ENCODE measurements around the gene TARS3.
"Not testable (repeated sequence)": the region's sequence is repeated elsewhere in the genome, so short reads cannot be mapped to it uniquely, and the experiment has no call there.

TARS3 gene

GRCh38 chr15:101662203-101662602 is 62.1 kb downstream of the TARS3 start:
- no peak for TF ChIP-seq JUND (IDR thresholded peaks at IDR 0.05; ENCODE audit: low read depth)
- DNase-seq (ENCODE audit: low read depth in 1 of 2, low spot score in 1 of 2) = no peak
- in situ Hi-C loops (cut with HindIII; ENCODE audit: low pct_unique_long_range_greater_than_20kb, low sequenced_read_pairs) = no loop called here

- in situ Hi-C loops (cut with HindIII; ENCODE audit: low pct_unique_long_range_greater_than_20kb, low sequenced_read_pairs) = no loop called here
- DNase-seq (ENCODE audit: low read depth in 1 of 2, low spot score in 1 of 2) = no peak
- TF ChIP-seq JUND (IDR thresholded peaks at IDR 0.05; ENCODE audit: low read depth) = no peak
Observed at GRCh38 chr15:101660005-101660404, 64.3 kb downstream of the TARS3 start.

GRCh38 chr15:101657968-101658784 is 66.1 kb downstream of the TARS3 start:
- DNase-seq (ENCODE audit: low read depth in 1 of 2, low spot score in 1 of 2) = no peak
- in situ Hi-C loops (cut with HindIII; ENCODE audit: low pct_unique_long_range_greater_than_20kb, low sequenced_read_pairs) = no loop called here
- no peak for TF ChIP-seq JUND (IDR thresholded peaks at IDR 0.05; ENCODE audit: low read depth)

GRCh38 chr15:101657171-101657570 is 67.1 kb downstream of the TARS3 start:
- no peak for TF ChIP-seq JUND (IDR thresholded peaks at IDR 0.05; ENCODE audit: low read depth)
- in situ Hi-C loops (cut with HindIII; ENCODE audit: low pct_unique_long_range_greater_than_20kb, low sequenced_read_pairs) = no loop called here
- DNase-seq (ENCODE audit: low read depth in 1 of 2, low spot score in 1 of 2) = no peak

- peak in 1 of 2 experiments; percentile 49 for DNase-seq (ENCODE audit: low read depth in 1 of 2, low spot score in 1 of 2)
- in situ Hi-C loops (cut with HindIII; ENCODE audit: low pct_unique_long_range_greater_than_20kb, low sequenced_read_pairs) = not testable (repeated sequence)
Observed at GRCh38 chr15:101654624-101655337, 69.5 kb downstream of the TARS3 start.

- no peak for DNase-seq (ENCODE audit: low read depth in 1 of 2, low spot score in 1 of 2)
- in situ Hi-C loops (cut with HindIII; ENCODE audit: low pct_unique_long_range_greater_than_20kb, low sequenced_read_pairs) = no loop called here
- TF ChIP-seq JUND (IDR thresholded peaks at IDR 0.05; ENCODE audit: low read depth) = no peak
Observed at GRCh38 chr15:101654171-101654570, 70.1 kb downstream of the TARS3 start.

GRCh38 chr15:101652786-101653430 is 71.4 kb downstream of the TARS3 start:
- in situ Hi-C loops (cut with HindIII; ENCODE audit: low pct_unique_long_range_greater_than_20kb, low sequenced_read_pairs) = no loop called here
- TF ChIP-seq JUND (IDR thresholded peaks at IDR 0.05; ENCODE audit: low read depth) = no peak
- DNase-seq (ENCODE audit: low read depth in 1 of 2, low spot score in 1 of 2) = peak; percentile 45 to 50

- in situ Hi-C loops (cut with HindIII; ENCODE audit: low pct_unique_long_range_greater_than_20kb, low sequenced_read_pairs) = no loop called here
- peak; percentile 92 for DNase-seq (ENCODE audit: low read depth in 1 of 2, low spot score in 1 of 2)
- no peak for TF ChIP-seq JUND (IDR thresholded peaks at IDR 0.05; ENCODE audit: low read depth)
Observed at GRCh38 chr15:101652098-101652785, 72.0 kb downstream of the TARS3 start, which contains the start of gene TM2D3. TM2D3 (minus strand) TSS chr15:101652381; CDS start chr15:101652361, 20 bp downstream.

- in situ Hi-C loops (cut with HindIII; ENCODE audit: low pct_unique_long_range_greater_than_20kb, low sequenced_read_pairs) = no loop called here
- no peak for TF ChIP-seq JUND (IDR thresholded peaks at IDR 0.05; ENCODE audit: low read depth)
- peak; percentile 49 to 55 for DNase-seq (ENCODE audit: low read depth in 1 of 2, low spot score in 1 of 2)
Observed at GRCh38 chr15:101651554-101652097, 72.6 kb downstream of the TARS3 start.

GRCh38 chr15:101650145-101650544 is 74.1 kb downstream of the TARS3 start:
- DNase-seq (ENCODE audit: low read depth in 1 of 2, low spot score in 1 of 2) = no peak

GRCh38 chr15:101648356-101648755 is 75.9 kb downstream of the TARS3 start:
- in situ Hi-C loops (cut with HindIII; ENCODE audit: low pct_unique_long_range_greater_than_20kb, low sequenced_read_pairs) = no loop called here
- no peak for TF ChIP-seq JUND (IDR thresholded peaks at IDR 0.05; ENCODE audit: low read depth)
- no peak for DNase-seq (ENCODE audit: low read depth in 1 of 2, low spot score in 1 of 2)

More at GRCh38 chr15:101650145-101650544, 74.1 kb downstream of the TARS3 start:
- no peak for TF ChIP-seq JUND (IDR thresholded peaks at IDR 0.05; ENCODE audit: low read depth)
- in situ Hi-C loops (cut with HindIII; ENCODE audit: low pct_unique_long_range_greater_than_20kb, low sequenced_read_pairs) = no loop called here

- in situ Hi-C loops (cut with HindIII; ENCODE audit: low pct_unique_long_range_greater_than_20kb, low sequenced_read_pairs) = no loop called here
- no peak for TF ChIP-seq JUND (IDR thresholded peaks at IDR 0.05; ENCODE audit: low read depth)
- DNase-seq (ENCODE audit: low read depth in 1 of 2, low spot score in 1 of 2) = no peak
Observed at GRCh38 chr15:101647251-101647650, 77.0 kb downstream of the TARS3 start.

All from T47D (cell line).